LNCaP clone FGC (cell line): ENCODE data around the gene PROB1.
"Not testable (repeated sequence)": the region's sequence is repeated elsewhere in the genome, so short reads cannot be mapped to it uniquely, and the experiment has no call there.

Experiments
- DNase-seq: peaks from one replicate; pipeline ENCODE4 v3.0.0-alpha.2; 2011; ENCODE audit warnings: low read depth
- H3K4me3 ChIP-seq: 2 replicates; pipeline ENCODE4 v1.5.1; 2011; ENCODE audit warnings: mild to moderate bottlenecking, low read depth, low read length, control low read depth
- CTCF ChIP-seq: IDR thresholded peaks from 2 replicates; pipeline ENCODE4 v1.5.1; 2012; ENCODE audit warnings: mild to moderate bottlenecking; ENCODE audit not compliant: control insufficient read depth, insufficient read depth; ENCODE audit errors: extremely low read depth

Gene PROB1

GRCh38 chr5:139410993-139411828 lies 16.3 kb upstream of the PROB1 start:
- no peak for DNase-seq
- no peak overlapping the region for H3K4me3 ChIP-seq
- TF ChIP-seq CTCF: no peak

- H3K4me3 ChIP-seq: no peak overlapping the region
- no peak for TF ChIP-seq CTCF
- no peak for DNase-seq
These were observed 15.5 kb upstream of the PROB1 start for GRCh38 chr5:139410121-139410992.

GRCh38 chr5:139409116-139409515 lies 14.2 kb upstream of the PROB1 start:
- not testable (repeated sequence) for DNase-seq, H3K4me3 ChIP-seq

GRCh38 chr5:139408191-139408590 lies 13.3 kb upstream of the PROB1 start:
- no peak overlapping the region for H3K4me3 ChIP-seq
- no peak for TF ChIP-seq CTCF
- no peak for DNase-seq

GRCh38 chr5:139407517-139407916 lies 12.6 kb upstream of the PROB1 start:
- DNase-seq: no peak
- no peak for TF ChIP-seq CTCF
- H3K4me3 ChIP-seq: no peak overlapping the region

- no peak for DNase-seq
- no peak overlapping the region for H3K4me3 ChIP-seq
- no peak for TF ChIP-seq CTCF
These were observed 12.1 kb upstream of the PROB1 start for GRCh38 chr5:139406963-139407362.

GRCh38 chr5:139404484-139404840 lies 9.6 kb upstream of the PROB1 start:
- H3K4me3 ChIP-seq: peak overlapping the region; percentile 53
- DNase-seq: no peak
- TF ChIP-seq CTCF: no peak
